Common myeloid progenitor, CD34-positive (primary cell): ENCODE measurements around the gene SYK.

Experiments used
- CTCF ChIA-PET: fragments of 350-600 bp; sonication (Branson Sonifier 250); formaldehyde crosslinking; loops from one replicate; lab custom pipeline; 2021; ENCODE audit warnings: antibody characterized with exemption; lab: Charles Lee
- POLR2A ChIA-PET: fragments of 350-600 bp; sonication (Branson Sonifier 250); formaldehyde crosslinking; loops from one replicate; lab custom pipeline; 2021; ENCODE audit warnings: antibody characterized with exemption; lab: Charles Lee
- DNase-seq, 3 donors: peaks; one replicate each; pipeline versions ENCODE4 v3.0.0 to v3.0.0-alpha.2; 2013
- H3K27ac ChIP-seq, 2 experiments: 1 replicate in 1 of 2; 2 replicates in 1 of 2; pipeline ENCODE4 v1.7.0; 2013; ENCODE audit warnings: inconsistent platforms in 2 of 2, low read length in 2 of 2, mild to moderate bottlenecking in 2 of 2, low read depth in 1 of 2, moderate library complexity in 1 of 2; ENCODE audit not compliant: severe bottlenecking in 2 of 2, insufficient read depth in 1 of 2, poor library complexity in 1 of 2
- H3K27me3 ChIP-seq, 5 experiments: replicated peaks in 2 of 5; 1 replicate in 3 of 5; 2 replicates in 2 of 5; pipeline versions ENCODE4 v1.6.1 to v1.7.0; 2013; ENCODE audit warnings: low read length in 4 of 5, mild to moderate bottlenecking in 2 of 5, moderate library complexity in 2 of 5, inconsistent platforms in 1 of 5; ENCODE audit not compliant: insufficient read depth in 5 of 5, control insufficient read depth in 4 of 5
- H3K36me3 ChIP-seq, 4 experiments: 1 replicate in 2 of 4; 2 replicates in 2 of 4; pipeline versions ENCODE4 v1.6.1 to v1.7.0; 2013; ENCODE audit warnings: low read length in 3 of 4, control low read depth in 1 of 4, mild to moderate bottlenecking in 1 of 4; ENCODE audit not compliant: control insufficient read depth in 4 of 4, insufficient read depth in 4 of 4
- H3K4me1 ChIP-seq, 4 experiments: 1 replicate in 3 of 4; 2 replicates in 1 of 4; pipeline versions ENCODE4 v1.6.1 to v1.7.1; 2013; ENCODE audit warnings: low read length in 3 of 4, mild to moderate bottlenecking in 3 of 4, control low read depth in 1 of 4, inconsistent platforms in 1 of 4, moderate library complexity in 1 of 4; ENCODE audit not compliant: control insufficient read depth in 4 of 4, insufficient read depth in 4 of 4; ENCODE audit errors: control extremely low read depth in 1 of 4
- H3K4me3 ChIP-seq, 7 experiments: 1 replicate in 4 of 7; 2 replicates in 3 of 7; pipeline versions ENCODE4 v1.5.1 to v1.7.0; 2013; ENCODE audit warnings: mild to moderate bottlenecking in 7 of 7, low read length in 6 of 7, moderate library complexity in 6 of 7, inconsistent platforms in 2 of 7, low read depth in 2 of 7, control low read depth in 1 of 7; ENCODE audit not compliant: insufficient read depth in 4 of 7, control insufficient read depth in 1 of 7; ENCODE audit errors: extremely low read depth in 1 of 7
- H3K9me3 ChIP-seq, 5 experiments: 1 replicate in 4 of 5; 2 replicates in 1 of 5; pipeline versions ENCODE4 v1.6.1 to v1.7.1; 2013; ENCODE audit warnings: low read length in 4 of 5, mild to moderate bottlenecking in 2 of 5, inconsistent platforms in 1 of 5, low read depth in 1 of 5, moderate library complexity in 1 of 5; ENCODE audit not compliant: control insufficient read depth in 4 of 5, insufficient read depth in 2 of 5; ENCODE audit errors: control extremely low read depth in 1 of 5
- WGBS: methylation state at CpG from one replicate; pipeline ENCODE4 v1.1.5; 2013; ENCODE audit not compliant: insufficient coverage; 5-methylcytosine and 5-hydroxymethylcytosine counted together

SYK gene

DNA sequence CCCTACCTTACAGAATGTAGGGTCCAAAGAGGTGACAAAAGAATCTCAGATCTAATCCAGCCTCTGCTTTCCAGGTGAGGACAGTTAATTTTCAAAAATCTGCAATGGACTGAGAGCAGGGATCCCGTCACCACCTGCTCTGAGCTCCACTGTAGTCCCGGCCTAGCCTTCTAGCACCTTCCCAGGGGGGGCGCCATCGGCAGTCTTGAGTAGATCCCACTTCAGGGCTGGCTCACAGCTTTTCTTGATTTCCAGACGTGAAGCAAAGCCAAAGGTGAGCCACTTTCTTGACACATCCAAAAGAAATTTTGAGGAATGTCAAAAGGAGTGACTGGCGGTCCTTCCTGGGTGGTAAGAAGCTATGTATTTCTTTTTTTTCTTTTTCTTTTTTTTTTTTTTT is 114.1 kb downstream of the SYK start:
- ChIA-PET POLR2A (no interaction called here), CTCF (interaction anchor here (0.5 to 8.3 kb wide), 22 partner anchors 12 to 825 kb away, joined by 3 to 127 read pairs (median 4); partner anchors contain the start of gene NFIL3)
- Histone ChIP-seq H3K27me3 (no peaks in the 10 kb centered on the region), H3K4me1 (peaks cover 0 to 10% (median 7%) of the 10 kb centered on the region in 4 experiments), H3K36me3 (no peaks in the 10 kb centered on the region), H3K4me3 (no peak overlapping the region), H3K9me3 (no peaks in the 10 kb centered on the region), H3K27ac (no peak overlapping the region)
- DNase-seq = peak in 2 of 3 donors; percentile 39 to 41
- WGBS = 92% methylated on average over 5 of the region's 6 CpGs

DNA sequence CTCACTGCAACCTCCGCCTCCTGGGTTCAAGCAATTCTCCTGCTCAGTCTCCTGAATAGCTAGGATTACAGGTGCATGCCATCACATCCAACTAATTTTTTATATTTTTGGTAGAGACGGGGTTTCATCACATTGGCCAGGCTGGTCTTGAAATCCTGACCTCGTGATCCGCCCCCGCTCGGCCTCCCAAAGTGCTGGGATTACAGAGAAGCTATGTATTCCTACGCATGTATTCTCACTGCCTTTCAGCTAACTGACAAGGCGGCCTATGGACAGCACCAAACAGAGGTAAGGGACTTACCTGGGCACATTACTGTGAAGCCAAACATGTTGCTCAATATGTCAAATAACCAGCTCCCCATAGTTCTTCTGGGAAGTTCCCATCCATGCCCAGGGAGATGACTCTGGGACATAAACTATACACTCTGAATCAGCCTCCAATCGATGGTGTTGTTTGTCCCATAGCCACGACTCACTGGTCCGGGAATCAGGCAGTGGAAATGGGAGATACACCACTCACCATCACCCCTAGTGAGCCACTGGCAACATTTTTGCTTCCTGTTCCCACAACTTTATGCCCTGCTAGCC is 114.6 kb downstream of the SYK start:
- no peak overlapping the region for H3K27ac ChIP-seq
- POLR2A ChIA-PET = no interaction called here
- H3K27me3 ChIP-seq = no peaks in the 10 kb centered on the region
- no peak overlapping the region for H3K4me3 ChIP-seq
- H3K9me3 ChIP-seq = no peaks in the 10 kb centered on the region
- H3K36me3 ChIP-seq = no peaks in the 10 kb centered on the region
- CTCF ChIA-PET = interaction anchor here (0.5 to 8.3 kb wide), 14 partner anchors 11 to 825 kb away, joined by 3 to 127 read pairs (median 4); partner anchors contain the start of gene NFIL3
- H3K4me1 ChIP-seq = peaks cover 0 to 6% (median 4%) of the 10 kb centered on the region in 4 experiments
- no peak for DNase-seq
- 95% methylated on average over 10 of the region's 11 CpGs for WGBS

DNA sequence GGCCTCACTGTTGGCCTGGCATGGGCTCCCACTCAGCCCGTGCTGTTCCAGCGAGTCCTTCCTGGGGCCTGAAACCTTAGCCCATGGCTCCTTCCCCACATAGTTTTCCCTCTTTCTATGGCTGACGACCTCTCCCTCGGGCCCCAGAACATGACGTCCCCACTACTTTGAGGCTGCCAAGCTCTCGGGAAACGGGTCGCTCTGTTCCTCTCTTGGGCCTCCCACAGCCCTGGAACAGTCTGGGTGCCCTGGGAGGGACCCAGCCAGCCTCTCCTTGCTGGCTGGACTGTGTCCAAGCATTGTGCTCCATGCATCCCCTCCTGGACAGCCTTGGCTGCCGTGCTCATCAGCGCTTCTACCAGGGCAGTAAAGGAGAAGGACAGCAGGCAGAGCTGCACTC is 118.3 kb downstream of the SYK start:
- ChIA-PET POLR2A (no interaction called here), CTCF (interaction anchor here (0.6 kb wide), 1 partner anchor 807 kb away, joined by 3 read pairs; no protein-coding TSS in a partner anchor)
- Histone ChIP-seq H3K36me3 (no peaks in the 10 kb centered on the region), H3K9me3 (no peaks in the 10 kb centered on the region), H3K4me3 (no peak overlapping the region), H3K4me1 (peaks cover 0 to 5% (median 2%) of the 10 kb centered on the region in 4 experiments), H3K27me3 (no peaks in the 10 kb centered on the region), H3K27ac (no peak overlapping the region)
- WGBS = 97% methylated on average over 10 of the region's 10 CpGs
- DNase-seq = no peak

DNA sequence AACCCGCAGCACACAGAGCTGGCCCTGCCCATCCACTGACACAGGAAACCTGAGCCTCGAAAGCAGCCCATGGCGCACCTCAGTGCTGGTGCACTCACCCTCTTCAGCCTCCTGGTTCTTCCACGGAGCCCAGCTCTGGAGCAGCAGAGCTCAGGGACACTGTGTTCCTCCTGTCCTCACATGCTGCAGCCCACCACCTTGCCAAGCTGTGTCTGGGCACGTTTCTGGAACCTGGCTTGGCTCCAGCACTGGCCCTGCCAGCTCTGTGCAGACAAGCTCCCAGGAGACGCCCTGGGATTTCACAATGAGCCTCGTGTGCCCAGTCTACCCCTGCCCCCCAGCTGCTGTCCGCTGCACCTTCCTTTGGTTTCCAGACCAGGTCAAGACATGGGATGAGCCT is 119.5 kb downstream of the SYK start:
- CTCF ChIA-PET = no interaction called here
- 90% methylated on average over 8 of the region's 8 CpGs for WGBS
- Histone ChIP-seq H3K27me3 (no peaks in the 10 kb centered on the region), H3K36me3 (no peaks in the 10 kb centered on the region), H3K9me3 (no peaks in the 10 kb centered on the region), H3K4me1 (peaks cover 0 to 5% (median 2%) of the 10 kb centered on the region in 4 experiments), H3K4me3 (no peak overlapping the region), H3K27ac (no peak overlapping the region)
- POLR2A ChIA-PET = interaction anchor here (0.5 to 0.6 kb wide), 2 partner anchors 22 to 779 kb away, joined by 3 to 12 read pairs; no protein-coding TSS in a partner anchor
- DNase-seq = no peak

DNA sequence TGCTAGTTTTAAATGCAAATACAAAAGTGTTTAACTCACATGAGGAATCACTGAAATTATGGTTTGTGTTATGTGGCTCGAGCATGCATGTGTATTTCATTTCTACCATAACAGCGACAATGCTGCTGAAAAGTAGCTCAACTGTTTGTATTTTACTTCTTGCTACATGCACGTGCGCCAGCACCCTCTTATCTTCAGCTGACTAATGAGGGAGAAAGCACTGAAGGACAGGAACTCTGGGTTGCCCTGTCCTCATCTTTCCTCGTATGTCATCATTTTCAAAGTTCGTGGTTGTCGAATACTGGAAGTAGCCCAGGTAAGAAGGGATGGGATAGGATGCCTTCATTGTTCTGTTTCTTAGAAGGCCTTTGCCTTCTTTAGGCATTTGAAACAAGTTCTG is 120.3 kb downstream of the SYK start:
- 95% methylated on average over 6 of the region's 7 CpGs for WGBS
- CTCF ChIA-PET = interaction anchor here (0.8 kb wide), 1 partner anchor 10 kb away, joined by 3 read pairs; no protein-coding TSS in a partner anchor

DNA sequence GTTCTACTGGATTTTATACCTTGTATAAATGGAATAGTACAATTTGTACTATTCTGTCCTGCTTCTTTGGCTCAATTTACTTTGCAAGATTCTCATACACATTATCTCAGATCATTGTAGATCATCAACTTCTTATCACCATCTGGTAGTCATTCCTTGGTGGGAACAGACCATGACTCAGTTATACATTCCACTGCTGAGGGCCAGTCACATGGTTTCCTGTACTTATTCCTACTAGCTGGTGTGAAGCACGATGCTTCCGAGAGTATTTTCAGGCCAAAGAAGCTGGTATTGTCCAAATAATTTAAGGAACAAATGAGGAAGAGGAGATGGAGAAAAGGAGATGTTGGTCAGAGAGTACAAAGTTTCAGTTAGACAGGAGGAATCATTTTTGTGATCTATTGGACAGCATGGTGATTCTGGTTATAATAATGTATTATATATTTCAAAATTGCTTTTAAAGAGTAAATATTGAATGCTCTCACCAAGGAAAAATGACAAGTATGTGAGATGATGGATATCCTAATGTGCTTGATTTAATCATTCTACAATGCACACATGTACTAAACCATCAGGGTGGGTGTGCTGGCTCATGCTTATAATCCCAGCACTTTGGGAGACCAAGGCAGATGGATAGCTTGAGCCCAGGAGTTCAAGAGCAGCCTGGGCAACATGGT is 124.1 kb downstream of the SYK start:
- Histone ChIP-seq H3K36me3 (no peaks in the 10 kb centered on the region), H3K27ac (no peak overlapping the region), H3K27me3 (peaks cover 0 to 6% (median 0%) of the 10 kb centered on the region in 5 experiments), H3K4me1 (peaks cover 0 to 5% (median 2%) of the 10 kb centered on the region in 4 experiments), H3K4me3 (no peak overlapping the region), H3K9me3 (no peaks in the 10 kb centered on the region)
- no CpG with 5 or more reads among the region's 2 CpGs for WGBS
- DNase-seq = no peak
- CTCF ChIA-PET = interaction anchor here (0.7 to 2.6 kb wide), 3 partner anchors 10 to 513 kb away, joined by 3 to 6 read pairs (median 4); no protein-coding TSS in a partner anchor
- POLR2A ChIA-PET = no interaction called here

More for the DNA sequence above, 120.3 kb downstream of the SYK start:
- peaks cover 0 to 3% (median 0%) of the 10 kb centered on the region in 5 experiments for H3K27me3 ChIP-seq
- POLR2A ChIA-PET = no interaction called here
- H3K4me3 ChIP-seq = no peak overlapping the region
- no peaks in the 10 kb centered on the region for H3K36me3 ChIP-seq
- no peaks in the 10 kb centered on the region for H3K9me3 ChIP-seq
- no peak for DNase-seq
- peaks cover 0 to 5% (median 2%) of the 10 kb centered on the region in 4 experiments for H3K4me1 ChIP-seq
- H3K27ac ChIP-seq = no peak overlapping the region

DNA sequence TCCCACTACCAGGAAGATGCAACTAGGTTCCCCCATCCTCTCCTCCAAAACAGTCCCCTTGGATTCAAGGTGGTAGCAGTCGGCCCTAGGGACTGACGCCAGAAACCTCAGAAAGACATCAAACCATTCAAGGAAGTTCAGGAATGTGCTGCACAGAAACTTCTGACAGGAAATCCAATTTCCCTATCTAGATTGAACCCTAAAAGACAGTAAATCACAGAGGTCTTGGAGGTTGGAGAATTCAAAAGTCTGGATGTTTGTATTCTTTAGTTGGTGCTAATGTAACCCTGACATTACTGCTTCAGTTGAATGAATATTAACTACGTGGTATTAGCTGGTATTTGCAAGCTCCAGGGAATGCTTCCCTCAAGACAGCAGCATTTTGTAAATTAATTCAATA is 125.3 kb downstream of the SYK start:
- H3K27ac ChIP-seq = no peak overlapping the region
- H3K4me3 ChIP-seq = no peak overlapping the region
- H3K9me3 ChIP-seq = no peaks in the 10 kb centered on the region
- ChIA-PET CTCF (interaction anchor here (1.7 to 2.6 kb wide), 2 partner anchors 11 to 512 kb away, joined by 4 to 6 read pairs; no protein-coding TSS in a partner anchor), POLR2A (no interaction called here)
- H3K27me3 ChIP-seq = peaks cover 0 to 8% (median 4%) of the 10 kb centered on the region in 5 experiments
- 40% methylated on average over 1 of the region's 3 CpGs for WGBS
- H3K4me1 ChIP-seq = peaks cover 0 to 5% (median 2%) of the 10 kb centered on the region in 4 experiments
- DNase-seq = no peak
- no peaks in the 10 kb centered on the region for H3K36me3 ChIP-seq
